GM12878 (cell line): ENCODE results near the gene TMEM266. TPM values are rescaled to one million over a fixed set of nuclear protein-coding genes. Genes with fewer than 3 reads are reported as not detected.

Experiments
- ATAC-seq: fragments of 200-7000 bp; cut with Tn5 transposase; 3 replicates; pipeline ENCODE4 v1.9.1; 2020; ENCODE audit warnings: mild to moderate bottlenecking, moderate library complexity
- BruUV-seq: library from RNA; stranded (reverse); fragments of 400-500 nt; replicated peaks from 2 replicates; lab custom pipeline; 2021; lab: Mats Ljungman, UMichigan
- CTCF ChIA-PET: fragments of 300-600 bp; sonication (Branson Sonifier 250); formaldehyde crosslinking; extraction: SDS; loops from one replicate; lab custom pipeline; 2021; ENCODE audit warnings: inconsistent platforms; lab: Yijun Ruan, JAX
- POLR2A ChIA-PET: fragments of 350-600 bp; formaldehyde crosslinking; extraction: SDS; loops from one replicate; lab custom pipeline; 2021; ENCODE audit warnings: inconsistent platforms; lab: Charles Lee
- RAD21 ChIA-PET: fragments of 300-600 bp; sonication (Branson Sonifier 250); formaldehyde crosslinking; loops from one replicate; lab custom pipeline; 2023; ENCODE audit warnings: antibody characterized with exemption; ENCODE audit not compliant: unreplicated experiment; lab: Charles Lee
- SMC1A ChIA-PET: fragments of 300-600 bp; sonication (Branson Sonifier 250); formaldehyde crosslinking; loops from one replicate; lab custom pipeline; 2023; ENCODE audit not compliant: unreplicated experiment, uncharacterized antibody; lab: Charles Lee
- DNase-seq: peaks from one replicate; pipeline ENCODE4 v3.0.0-alpha.2; 2011; ENCODE audit warnings: low read depth, low spot score
- FAIRE-seq: peaks from 3 replicates; lab custom pipeline; 2011; peaks lifted over from hg19 to GRCh38; lab: Jason Lieb, UNC
- H2AFZ ChIP-seq: 2 replicates; pipeline ENCODE4 v1.6.0; 2011; ENCODE audit warnings: low read depth, low read length, control low read depth; ENCODE audit not compliant: control insufficient read depth
- H3K27ac ChIP-seq: 2 replicates; pipeline ENCODE4 v1.5.1; 2011; ENCODE audit warnings: control low read depth; ENCODE audit not compliant: control insufficient read depth, insufficient read depth
- H3K27me3 ChIP-seq, 2 experiments: replicated peaks in 1 of 2; 2 replicates each; pipeline versions ENCODE4 v1.6.0 to v1.6.1; 2011; ENCODE audit warnings: low read length in 1 of 2; ENCODE audit not compliant: control insufficient read depth in 2 of 2, insufficient read depth in 2 of 2
- H3K36me3 ChIP-seq, 2 experiments: 2 replicates each; pipeline ENCODE4 v1.5.1; 2011; ENCODE audit warnings: low read length in 1 of 2; ENCODE audit not compliant: control insufficient read depth in 2 of 2, insufficient read depth in 2 of 2
- H3K4me1 ChIP-seq: 2 replicates; pipeline ENCODE4 v1.6.1; 2011; ENCODE audit warnings: mild to moderate bottlenecking, low read length, moderate library complexity, mixed read lengths; ENCODE audit not compliant: control insufficient read depth, insufficient read depth
- H3K4me2 ChIP-seq: 2 replicates; pipeline ENCODE4 v1.6.0; 2011; ENCODE audit warnings: control low read depth; ENCODE audit not compliant: control insufficient read depth, insufficient read depth
- H3K4me3 ChIP-seq: fragments of 200-600 bp; sonication (generic); 2 replicates; pipeline ENCODE4 v1.5.1; 2016
- H3K79me2 ChIP-seq: 2 replicates; pipeline ENCODE4 v1.6.0; 2011; ENCODE audit warnings: low read length; ENCODE audit not compliant: control insufficient read depth, insufficient read depth
- H3K9ac ChIP-seq: 2 replicates; pipeline ENCODE4 v1.8.0; 2011; ENCODE audit warnings: low read length, control low read depth, mixed read lengths; ENCODE audit not compliant: control insufficient read depth, insufficient read depth
- H3K9me3 ChIP-seq: replicated peaks from 3 replicates; pipeline ENCODE4 v1.5.1; 2011; ENCODE audit warnings: mild to moderate bottlenecking, low read length; ENCODE audit not compliant: control insufficient read depth, insufficient read depth
- H4K20me1 ChIP-seq: 2 replicates; pipeline ENCODE4 v1.6.0; 2011; ENCODE audit not compliant: control insufficient read depth, insufficient read depth
- ASH2L ChIP-seq: fragments of 300-600, 200-600 bp; sonication (generic); IDR thresholded peaks from 2 replicates; pipeline ENCODE4 v1.6.1; 2017; ENCODE audit warnings: low read depth, mild to moderate bottlenecking, borderline replicate concordance
- BHLHE40 ChIP-seq, 2 experiments: fragments of 450-650 bp in 1 of 2; IDR thresholded peaks; 2 replicates each; pipeline ENCODE4 v1.6.1; 2011 to 2017; ENCODE audit warnings: low read depth in 2 of 2, borderline replicate concordance in 1 of 2, improper control_type of control experiment in 1 of 2, low read length in 1 of 2, mild to moderate bottlenecking in 1 of 2
- CBX5 ChIP-seq: sonication (generic); IDR thresholded peaks from 2 replicates; pipeline ENCODE4 v1.6.1; 2016; ENCODE audit warnings: low read depth, moderate library complexity, mild to moderate bottlenecking, inconsistent platforms
- CREB1 ChIP-seq: IDR thresholded peaks from 2 replicates; pipeline ENCODE4 v1.6.1; 2012; ENCODE audit warnings: low read depth, mild to moderate bottlenecking, inconsistent platforms
- HDAC6 ChIP-seq: fragments of 200-600 bp; sonication (generic); IDR thresholded peaks from one replicate; pipeline ENCODE4 v1.8.0; 2017; ENCODE audit warnings: antibody characterized with exemption; ENCODE audit not compliant: unreplicated experiment
- HDGF ChIP-seq: fragments of 450-650 bp; IDR thresholded peaks from 2 replicates; pipeline ENCODE4 v1.6.1; 2016; ENCODE audit warnings: antibody characterized with exemption
- HSF1 ChIP-seq: fragments of 150-350 bp; IDR thresholded peaks from 2 replicates; pipeline ENCODE4 v1.6.1; 2014; ENCODE audit warnings: mild to moderate bottlenecking, low read depth, low read length
- MTA2 ChIP-seq: fragments of 450-650 bp; IDR thresholded peaks from 2 replicates; pipeline ENCODE4 v1.6.1; 2016; ENCODE audit warnings: low read depth, mild to moderate bottlenecking, moderate library complexity
- MYB ChIP-seq: fragments of 150-350 bp; IDR thresholded peaks from 2 replicates; pipeline ENCODE4 v1.6.1; 2014; ENCODE audit warnings: mild to moderate bottlenecking, low read depth, low read length, borderline replicate concordance
- RBBP5 ChIP-seq: fragments of 200-600 bp; sonication (generic); conservative IDR thresholded peaks from 2 replicates; pipeline ENCODE4 v1.6.1; 2016
- RUNX3 ChIP-seq: IDR thresholded peaks from 2 replicates; pipeline ENCODE4 v1.6.1; 2012; ENCODE audit warnings: low read length, inconsistent platforms
- SIN3A ChIP-seq: IDR thresholded peaks from 2 replicates; pipeline ENCODE4 v1.6.1; 2012; ENCODE audit warnings: low read depth, low read length, improper control_type of control experiment
- ZBTB11 ChIP-seq: fragments of 450-650 bp; formaldehyde crosslinking; IDR thresholded peaks from 2 replicates; pipeline ENCODE4 v1.5.0; 2022; ENCODE audit warnings: mild to moderate bottlenecking, missing genetic modification characterization
- ZNF384 ChIP-seq: IDR thresholded peaks from 2 replicates; pipeline ENCODE4 v1.6.1; 2012; ENCODE audit warnings: low read depth, mild to moderate bottlenecking, low read length, improper control_type of control experiment, borderline replicate concordance
- ZSCAN29 ChIP-seq: fragments of 450-650 bp; IDR thresholded peaks from 2 replicates; pipeline ENCODE4 v1.6.1; 2017; ENCODE audit warnings: mild to moderate bottlenecking, moderate library complexity
- WGBS: methylation state at CpG from one replicate; pipeline ENCODE4 v1.1.6; 2016; ENCODE audit warnings: low lambda C conversion rate; ENCODE audit not compliant: insufficient replicate concordance, insufficient coverage; ENCODE audit errors: missing lambda C conversion rate; 5-methylcytosine and 5-hydroxymethylcytosine counted together
- in situ Hi-C: fragments of 300-500 bp; cut with MboI; formaldehyde crosslinking; loops from 9 replicates; pipeline ENCODE4 v1.14.3; 2018; ENCODE audit warnings: mixed read lengths
- intact Hi-C: fragments of 100-400 bp; cut with micrococcal nuclease; formaldehyde crosslinking; loops from one replicate; pipeline ENCODE4 v1.14.2; 2022; ENCODE audit not compliant: unreplicated experiment
- polyA plus RNA-seq, 11 experiments: library from polyadenylated mRNA; depleted of rRNA in 4 of 11; unstranded in 6 of 11; stranded (reverse) in 5 of 11; fragments of >200 nt; fragmentation: Nextera tagmentation in 4 of 11; fragmentation: Illumina TruSeq in 1 of 11; extraction: Ambion mirVana in 4 of 11; extraction: Trizol in 1 of 11; gene quantifications; 1 replicate in 1 of 11; 2 replicates in 10 of 11; pipeline versions ENCODE4 v1.2.1 to v1.2.3, GENCODE V29; 2011 to 2016; ENCODE audit warnings: inconsistent platforms in 2 of 11, missing spikeins in 2 of 11, low read depth in 1 of 11
- total RNA-seq, 4 experiments: library from RNA; depleted of rRNA in 3 of 4; stranded (reverse); fragments of >200 nt in 3 of 4; fragmentation: Illumina TruSeq in 1 of 4; extraction: Trizol in 1 of 4; gene quantifications; 2 replicates each; pipeline versions ENCODE4 v1.2.1 to v1.2.3, GENCODE V29; 2013 to 2021

Gene TMEM266
- total and polyA plus RNA-seq, 10 of the 15 experiments (the other 5 are each of a cell fraction or from before 2014, with no cell fraction given) = 0.11 to 0.70 (median 0.39) TPM

GRCh38 chr15:76078285-76078877 lies 18.6 kb downstream of the TMEM266 start:
- FAIRE-seq = no peak
- Histone ChIP-seq H2AFZ (no peak overlapping the region), H3K79me2 (no peaks in the 10 kb centered on the region), H3K4me2 (no peak overlapping the region), H3K4me3 (no peak overlapping the region), H3K27me3 (no peaks in the 10 kb centered on the region; a peak in 1 of 4 replicates), H4K20me1 (no peaks in the 10 kb centered on the region), H3K9ac (no peak overlapping the region), H3K9me3 (no peaks in the 10 kb centered on the region), H3K36me3 (no peaks in the 10 kb centered on the region), H3K27ac (no peak overlapping the region), H3K4me1 (no peaks in the 10 kb centered on the region)
- intact Hi-C loops = no loop called here
- ATAC-seq = no peak
- no peak for TF ChIP-seq CBX5
- no peak for TF ChIP-seq ZNF384
- no peak for TF ChIP-seq HDGF
- no peak for TF ChIP-seq SIN3A
- TF ChIP-seq MTA2 = no peak
- no peak for TF ChIP-seq ZBTB11 (CRISPR knock-in tag)
- no peak for TF ChIP-seq HSF1
- no peak for TF ChIP-seq RUNX3
- TF ChIP-seq CREB1 = no peak
- no peak for TF ChIP-seq HDAC6
- no peak for TF ChIP-seq RBBP5
- no peak for TF ChIP-seq ZSCAN29
- TF ChIP-seq ASH2L = no peak
- TF ChIP-seq MYB = no peak
- TF ChIP-seq BHLHE40 (IDR thresholded peaks at IDR 0.05; ENCODE audit: borderline replicate concordance in 1 of 2, low read depth in 2 of 2, low read length in 1 of 2) = no peak
- ChIA-PET CTCF (no interaction called here), POLR2A (no interaction called here), SMC1A (no interaction called here), RAD21 (no interaction called here)
- BruUV-seq = no TSS peak
- no peak for DNase-seq
- WGBS = 49% methylated on average over 5 of the region's 5 CpGs
- in situ Hi-C loops = no loop called here
